GM18868 (cell line): Measurements from ENCODE around the gene BZW2.

Experiments used
- ATAC-seq: cut with Tn5 transposase; IDR thresholded peaks from one replicate; pipeline ENCODE4 v1.9.1; 2021; ENCODE audit warnings: mild to moderate bottlenecking, moderate library complexity; ENCODE audit not compliant: unreplicated experiment

BZW2 gene

DNA sequence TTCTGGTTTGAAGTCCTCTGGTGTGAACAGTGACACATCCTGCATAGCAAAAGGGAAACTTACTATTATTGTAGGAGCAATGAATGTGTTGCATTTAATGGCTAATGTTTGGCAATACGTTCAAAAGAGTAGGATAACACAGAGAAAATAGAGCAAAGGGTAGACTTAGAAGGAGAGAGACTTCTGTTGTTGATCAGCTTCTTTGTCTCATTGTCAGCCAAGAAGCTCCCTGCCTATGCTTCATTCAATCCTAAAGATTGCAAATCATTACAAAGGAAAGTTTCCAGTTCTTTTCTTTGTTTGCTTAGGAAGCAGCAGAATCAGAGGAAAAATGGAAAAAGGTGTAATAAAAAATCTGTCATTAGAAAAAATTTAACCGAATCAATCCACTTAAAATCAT, 99.7 kb downstream of the BZW2 start:
- ATAC-seq = no peak

GRCh38 chr7:16747102-16747501, 101.1 kb downstream of the BZW2 start:
- no peak for ATAC-seq

DNA sequence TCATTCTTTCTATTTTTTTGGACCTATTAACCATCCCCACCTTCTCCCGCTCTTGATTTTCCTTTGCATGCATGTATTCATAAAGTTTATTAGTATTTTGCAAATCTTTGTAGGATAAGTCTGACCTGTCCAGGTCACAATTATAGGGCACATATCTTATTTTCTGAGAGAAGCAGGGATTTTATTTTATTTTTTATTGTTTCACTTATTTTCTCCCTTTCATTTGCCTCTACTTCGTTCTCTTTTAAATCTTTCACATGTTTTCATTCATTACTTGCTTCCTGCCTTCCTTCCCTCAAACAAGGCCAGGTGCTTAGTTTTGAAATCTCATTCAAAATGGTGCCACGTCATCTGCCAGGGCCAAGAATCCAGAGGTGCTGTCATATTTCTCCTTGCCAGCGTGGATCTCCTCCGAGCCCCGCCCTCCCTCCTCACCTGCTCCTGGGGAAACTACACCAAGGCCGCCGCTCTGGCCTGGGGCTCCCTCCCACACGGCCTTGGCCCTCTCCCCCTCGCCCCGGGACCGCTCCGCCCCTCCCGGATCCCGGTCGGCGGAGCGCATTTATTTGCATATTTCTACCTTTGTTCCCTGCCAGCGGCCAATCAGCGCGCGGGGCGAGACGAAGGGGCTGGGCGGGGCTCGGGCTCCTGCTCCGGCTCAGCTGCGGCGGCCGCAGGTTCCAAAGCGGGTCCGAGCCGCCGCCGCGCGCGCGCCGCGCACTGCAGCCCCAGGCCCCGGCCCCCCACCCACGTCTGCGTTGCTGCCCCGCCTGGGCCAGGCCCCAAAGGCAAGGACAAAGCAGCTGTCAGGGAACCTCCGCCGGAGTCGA, 107.3 kb downstream of the BZW2 start, which contains the start of gene TSPAN13:
Gene TSPAN13 (plus strand): TSS at position 654 of the 830 bp plus-strand sequence. CDS start 213 bp downstream, outside the sequence.
- ATAC-seq = peak; percentile 56

DNA sequence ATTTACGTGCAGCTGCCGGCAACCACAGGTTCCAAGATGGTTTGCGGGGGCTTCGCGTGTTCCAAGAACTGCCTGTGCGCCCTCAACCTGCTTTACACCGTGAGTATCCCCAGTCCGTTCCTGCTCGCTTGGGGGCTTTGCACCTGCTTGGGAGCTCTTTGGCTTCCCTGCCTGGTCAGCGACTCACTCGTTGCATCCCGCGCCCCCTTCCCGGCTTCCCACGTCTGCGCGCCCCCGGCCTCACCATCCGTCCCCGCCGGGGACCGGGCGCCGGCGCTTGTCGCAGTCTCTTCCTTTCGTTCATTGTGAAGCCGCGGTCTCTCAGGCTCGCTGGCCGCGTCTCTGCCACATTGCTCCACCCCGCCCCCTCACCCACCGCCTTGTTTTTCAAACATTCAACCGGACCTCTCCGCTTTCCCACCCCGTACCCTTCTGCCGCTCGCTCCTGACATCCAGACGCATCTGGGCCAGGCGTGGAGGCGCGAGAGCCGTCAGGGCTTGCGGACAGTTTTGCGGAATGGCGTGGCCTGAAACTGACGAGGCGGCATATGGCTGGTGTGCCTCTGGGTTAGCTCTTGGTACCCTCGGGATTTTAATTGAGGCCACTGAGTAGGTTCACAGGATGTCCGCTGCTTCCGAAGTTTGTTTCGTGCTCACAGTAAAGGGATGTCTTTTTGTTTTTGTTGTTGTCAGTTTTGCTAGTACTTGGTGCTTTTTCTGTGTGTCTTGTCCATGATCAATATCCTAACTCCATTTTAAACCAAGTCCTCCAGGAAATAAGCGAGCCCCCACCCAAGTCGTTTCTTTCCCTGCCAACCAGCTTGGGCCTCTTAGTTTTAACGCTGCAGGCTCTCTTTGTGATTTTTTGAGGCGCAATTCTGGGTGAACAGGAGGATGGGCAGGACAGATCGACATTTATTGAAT, 108.2 kb downstream of the BZW2 start:
- ATAC-seq = peak; percentile 21

DNA sequence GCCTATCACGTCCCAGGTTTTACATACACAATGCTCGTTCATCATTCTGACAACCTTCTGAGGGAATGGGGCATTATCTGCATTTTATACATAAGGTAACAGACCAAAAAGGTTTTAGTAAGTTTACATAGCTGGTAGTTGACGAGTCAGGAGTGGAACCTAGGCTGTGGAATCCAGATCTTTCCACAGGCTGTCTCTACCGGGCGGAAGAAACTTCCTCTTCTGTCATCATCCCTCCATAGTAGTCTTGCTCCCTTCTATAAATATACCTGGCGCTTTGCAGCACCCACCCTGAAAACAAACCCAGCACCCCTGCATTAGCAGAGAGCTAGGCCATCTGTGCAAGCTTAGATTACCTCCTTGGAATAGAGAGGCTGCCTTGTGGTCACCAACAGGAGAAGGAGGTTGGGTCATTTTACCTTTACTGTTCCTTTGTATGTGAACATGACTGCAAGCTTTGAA, 108.9 kb downstream of the BZW2 start:
- ATAC-seq = no peak

DNA sequence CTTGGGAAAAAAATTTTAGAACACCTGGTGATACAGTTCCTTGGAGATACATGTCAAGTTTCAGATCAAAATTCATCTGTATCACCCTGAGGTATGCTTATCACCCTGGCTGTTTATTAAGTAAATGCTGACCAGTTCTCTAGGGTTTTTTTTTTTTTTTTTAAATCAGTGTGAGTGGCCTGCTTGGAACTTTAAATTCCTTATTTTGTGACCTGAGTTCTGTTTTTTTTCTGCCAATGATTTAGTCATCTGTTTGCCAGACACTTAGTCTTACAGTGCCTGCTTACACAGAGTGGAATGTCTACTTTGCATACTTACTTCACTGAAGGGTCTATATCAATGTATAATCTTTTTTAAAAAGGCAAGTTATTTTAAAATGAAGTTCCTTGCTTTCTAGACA, 109.4 kb downstream of the BZW2 start:
- no peak for ATAC-seq
